ENCODE measurements around the gene AGAP1.

AGAP1 gene

DNA sequence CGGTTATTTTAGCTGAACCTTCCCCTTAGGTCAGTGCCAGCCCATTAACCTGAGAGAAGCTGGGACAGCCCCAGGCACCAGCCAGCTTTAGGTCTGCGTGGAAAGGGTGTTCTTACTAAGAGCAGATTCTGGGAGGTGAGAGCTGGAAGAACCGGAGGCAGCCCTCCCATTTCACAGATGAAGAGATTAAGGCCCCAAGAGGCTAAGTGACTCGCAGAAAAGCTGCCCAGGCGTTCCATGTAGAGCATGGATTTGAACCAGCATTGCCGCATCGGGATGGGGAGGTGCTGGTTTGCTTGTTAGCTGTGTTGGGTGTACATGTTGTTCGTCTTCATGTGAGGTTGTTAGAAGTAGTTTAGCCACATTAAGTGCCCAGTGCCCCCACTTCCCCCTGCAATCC is 203.2 kb downstream of the AGAP1 start:
- DNase-seq = no peak

DNA sequence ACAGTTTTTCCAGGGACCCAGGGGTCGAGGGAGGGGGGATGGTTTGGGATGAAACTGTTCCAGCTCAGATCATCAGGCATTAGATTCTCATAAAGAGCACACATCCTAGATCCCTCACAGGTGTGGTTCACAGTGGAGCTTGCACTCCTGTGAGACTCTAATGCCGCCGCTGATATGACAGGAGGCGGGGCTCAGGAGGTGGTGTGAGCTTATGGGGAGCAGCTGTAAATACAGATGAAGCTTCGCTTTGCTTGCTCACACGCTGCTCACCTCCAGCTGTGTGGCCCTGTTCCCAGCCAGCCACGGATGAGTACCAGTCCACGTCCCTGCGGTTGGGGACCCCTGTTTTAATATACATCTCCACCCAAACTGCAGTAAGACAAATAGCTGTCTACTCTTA is 204.2 kb downstream of the AGAP1 start:
- no peak for DNase-seq

DNA sequence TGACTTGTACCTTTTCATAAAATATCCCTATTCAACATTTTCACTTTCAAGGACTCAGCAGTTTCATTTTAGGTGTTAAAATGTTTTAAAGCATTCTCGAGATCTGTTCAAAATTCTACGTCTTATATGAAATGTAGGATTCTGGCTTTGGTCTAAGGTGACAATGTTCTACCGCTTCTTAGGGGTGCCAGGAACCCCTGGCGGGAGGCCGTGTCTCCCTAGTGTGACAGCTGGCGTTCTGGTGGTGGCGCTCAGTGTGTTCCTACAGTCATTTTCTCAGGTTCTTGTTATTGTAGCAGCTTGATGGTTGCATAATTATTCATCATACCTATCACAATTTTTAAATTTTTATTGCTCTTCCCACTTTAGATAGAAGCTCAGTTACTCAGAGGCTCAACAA is 204.6 kb downstream of the AGAP1 start:
- DNase-seq = no peak

DNA sequence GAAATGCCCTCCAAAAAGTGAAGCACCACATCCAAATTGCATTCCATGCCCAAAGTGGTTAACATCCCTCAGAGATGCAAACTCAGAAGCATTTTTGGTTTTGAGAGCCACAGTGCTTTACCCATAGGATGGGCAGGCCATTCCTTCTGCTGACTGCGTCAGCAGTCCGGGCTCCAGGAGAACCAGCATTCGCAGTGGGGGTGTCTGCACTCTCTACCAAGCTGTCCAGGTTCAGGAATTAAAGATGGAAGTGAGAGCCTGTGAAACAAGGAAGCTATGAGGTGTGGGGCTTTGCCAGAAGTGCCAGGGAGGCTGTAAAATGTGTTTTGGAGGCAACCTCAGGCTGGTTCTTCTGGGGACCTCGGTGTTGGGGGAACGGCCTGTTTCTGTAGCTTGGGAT is 205.7 kb downstream of the AGAP1 start:
- DNase-seq = no peak

DNA sequence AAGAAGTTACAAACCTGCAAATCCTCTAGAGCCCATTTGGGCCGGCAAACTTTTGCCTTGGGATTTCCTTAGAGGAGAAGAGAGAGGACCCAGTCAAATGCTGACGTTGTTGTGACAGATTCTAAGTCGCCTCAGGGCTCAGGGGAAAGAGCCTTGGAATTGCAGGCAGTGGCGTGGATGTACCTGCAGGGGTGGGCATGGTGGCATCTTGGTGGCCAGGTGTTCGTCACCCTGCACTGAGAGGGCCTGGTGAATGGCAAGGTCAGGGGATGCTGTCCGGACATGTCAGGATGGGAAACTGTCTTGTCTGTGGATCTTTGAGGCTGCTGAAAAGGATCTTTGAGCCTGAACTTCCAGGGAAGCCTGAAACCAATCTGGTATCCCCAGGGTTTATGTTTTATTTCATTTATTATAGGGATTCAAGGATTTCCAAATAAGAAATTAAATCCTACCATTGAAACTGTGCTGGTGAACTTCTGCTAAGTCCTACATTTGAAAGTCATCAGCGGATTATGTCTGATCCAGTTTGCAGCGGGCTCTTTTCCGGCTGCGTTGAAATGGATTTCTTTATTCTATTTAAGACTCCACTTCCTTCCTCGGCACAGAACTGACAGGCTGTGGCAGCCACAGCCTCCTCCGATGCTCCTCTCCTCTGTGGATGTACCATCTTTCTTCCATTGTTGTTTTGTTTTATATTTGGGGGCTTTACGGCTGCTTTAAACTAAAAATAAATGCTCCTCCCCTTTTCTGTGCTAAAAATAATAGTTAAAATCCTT is 207.6 kb downstream of the AGAP1 start:
- DNase-seq = no peak

DNA sequence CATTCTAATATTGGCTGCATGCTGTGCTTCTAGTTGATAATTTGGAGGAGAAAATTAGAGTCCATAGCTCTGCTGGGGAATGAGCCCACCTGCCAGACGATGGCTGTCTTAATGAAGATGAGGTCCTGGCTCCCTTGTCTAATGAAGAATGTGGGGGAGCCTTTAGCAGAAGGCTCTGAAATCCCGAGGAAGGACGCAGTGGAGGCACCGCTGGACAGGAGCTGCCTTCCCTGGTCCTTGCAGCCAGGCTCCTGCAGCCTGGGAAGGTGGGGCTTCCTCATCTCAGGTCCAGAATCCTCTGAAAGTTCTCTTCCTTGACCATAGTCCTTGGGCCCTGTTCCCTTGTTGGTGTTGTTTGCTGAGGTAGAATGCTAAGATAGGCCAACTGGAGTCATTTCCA is 208.3 kb downstream of the AGAP1 start:
- DNase-seq = no peak

DNA sequence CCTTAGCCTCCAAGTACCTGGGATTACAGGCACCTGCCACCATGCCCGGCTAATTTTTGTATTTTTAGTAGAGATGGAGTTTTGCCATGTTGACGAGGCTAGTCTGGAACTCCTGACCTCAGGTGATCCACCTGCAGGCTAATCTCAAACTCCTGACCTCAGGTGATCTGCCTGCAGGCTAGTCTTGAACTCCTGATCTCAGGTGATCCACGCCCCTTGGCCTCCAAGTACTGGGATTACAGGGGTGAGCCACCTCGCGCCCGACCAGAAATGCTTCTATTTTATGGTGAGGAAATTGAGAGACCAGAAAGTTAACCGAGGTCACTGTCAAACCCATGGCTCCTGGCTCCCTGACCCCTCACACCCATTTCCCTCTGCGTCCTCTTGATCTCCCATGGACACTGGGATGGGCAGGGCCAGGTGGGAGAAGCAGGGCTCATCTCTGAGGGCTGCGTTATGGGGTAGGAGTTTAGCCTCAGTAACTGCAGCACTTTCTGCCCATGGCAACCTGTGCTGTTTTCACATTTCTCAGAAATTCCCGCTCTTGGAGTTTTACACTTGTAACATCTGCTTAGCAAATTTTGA is 210.0 kb downstream of the AGAP1 start:
- DNase-seq = no peak

DNA sequence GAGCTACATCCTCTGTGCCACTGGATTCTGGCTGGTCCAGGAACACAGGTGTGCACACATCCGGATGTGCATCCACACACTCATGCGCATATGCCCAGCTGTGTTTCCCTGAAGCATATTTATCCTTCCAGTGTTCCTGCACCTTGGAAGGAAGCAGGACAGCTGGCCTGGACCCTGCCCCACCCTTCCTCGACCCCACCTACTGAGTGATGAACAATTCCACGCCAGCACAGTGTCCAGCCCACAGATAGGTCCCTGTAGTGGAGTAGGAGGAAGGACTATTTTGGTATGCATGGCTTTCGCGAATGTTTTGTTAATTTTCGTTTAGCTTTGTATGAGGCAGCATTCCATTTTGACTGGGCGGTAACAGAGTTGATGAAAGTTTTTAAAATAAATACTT is 211.5 kb downstream of the AGAP1 start:
- DNase-seq = no peak

DNA sequence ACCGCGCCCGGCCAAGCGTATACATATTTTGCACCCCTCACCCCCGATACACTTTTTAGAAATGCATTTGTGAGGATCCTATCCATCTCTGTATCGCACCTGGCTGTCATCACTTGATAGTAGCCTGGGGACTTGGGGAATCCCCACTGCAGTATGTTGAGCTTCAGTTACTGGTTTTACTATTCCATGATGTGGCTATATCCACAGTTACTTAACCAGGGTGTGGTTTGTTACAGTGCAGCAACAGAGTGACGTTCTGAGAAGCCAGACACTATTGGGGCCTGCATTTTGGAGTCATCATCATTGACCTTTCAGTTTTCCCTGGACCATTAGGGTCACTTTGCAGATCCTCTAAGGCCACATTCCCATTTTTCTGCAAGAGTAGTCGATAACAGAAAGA is 212.7 kb downstream of the AGAP1 start:
- DNase-seq = no peak

DNA sequence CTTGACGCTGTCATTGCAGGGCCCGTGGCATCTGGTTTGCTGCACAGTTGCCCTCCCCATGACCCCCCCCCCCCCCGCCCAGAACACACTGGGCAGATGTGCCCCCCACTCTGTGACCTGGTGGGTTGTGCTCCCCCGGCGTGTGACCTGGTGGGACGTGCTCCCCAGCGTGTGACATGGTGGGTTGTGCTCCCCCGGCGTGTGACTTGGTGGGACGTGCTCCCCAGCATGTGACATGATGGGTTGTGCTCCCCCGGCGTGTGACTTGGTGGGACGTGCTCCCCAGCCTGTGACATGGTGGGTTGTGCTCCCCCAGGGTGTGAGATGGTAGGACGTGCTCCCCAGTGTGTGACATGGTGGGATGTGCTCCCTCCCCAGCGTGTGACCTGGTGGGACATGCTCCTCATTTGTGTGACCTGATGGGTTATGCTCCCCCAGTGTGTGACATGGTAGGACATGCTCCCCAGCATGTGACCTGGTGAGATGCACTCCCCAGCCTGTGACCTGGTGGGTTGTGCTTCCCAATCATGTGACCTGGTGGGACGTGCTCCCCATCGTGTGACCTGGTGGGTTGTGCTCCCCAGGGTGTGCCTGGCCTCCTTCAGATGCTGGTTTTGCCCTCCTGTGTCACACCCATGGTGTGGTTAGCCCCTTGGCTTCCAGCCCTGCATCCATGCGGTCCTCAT is 213.7 kb downstream of the AGAP1 start:
- no peak for DNase-seq

DNA sequence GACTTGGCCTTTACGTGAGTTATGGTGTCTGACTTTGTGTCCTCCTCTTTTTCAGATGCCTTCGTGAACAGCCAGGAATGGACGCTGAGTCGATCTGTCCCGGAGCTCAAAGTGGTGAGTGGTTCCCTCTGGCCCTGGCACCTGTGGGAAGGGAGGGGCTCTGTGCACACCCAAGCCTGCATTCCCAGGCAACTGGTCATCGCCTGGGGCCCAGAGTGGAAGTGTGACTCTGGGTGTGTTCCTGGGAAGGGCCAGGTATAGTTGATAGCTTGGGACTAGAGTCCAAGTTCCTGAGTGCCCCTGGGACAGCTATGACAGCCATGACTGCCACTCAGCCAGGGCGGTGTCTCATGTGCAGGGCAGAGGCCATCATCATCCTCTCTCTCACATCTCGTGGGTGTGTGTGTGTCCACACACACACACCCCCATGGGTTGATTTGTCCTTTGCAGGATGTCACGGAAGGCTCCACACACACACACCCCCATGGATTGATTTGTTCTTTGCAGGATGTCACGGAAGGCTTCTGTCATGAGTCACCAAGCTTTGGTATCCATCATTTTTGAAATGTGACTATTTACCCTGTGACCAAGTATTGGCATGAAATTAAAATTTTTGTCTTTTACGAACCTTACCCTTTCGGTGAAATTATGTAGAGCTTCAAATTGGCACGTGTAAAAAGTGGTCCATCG is 215.4 kb downstream of the AGAP1 start:
- DNase-seq = no peak

DNA sequence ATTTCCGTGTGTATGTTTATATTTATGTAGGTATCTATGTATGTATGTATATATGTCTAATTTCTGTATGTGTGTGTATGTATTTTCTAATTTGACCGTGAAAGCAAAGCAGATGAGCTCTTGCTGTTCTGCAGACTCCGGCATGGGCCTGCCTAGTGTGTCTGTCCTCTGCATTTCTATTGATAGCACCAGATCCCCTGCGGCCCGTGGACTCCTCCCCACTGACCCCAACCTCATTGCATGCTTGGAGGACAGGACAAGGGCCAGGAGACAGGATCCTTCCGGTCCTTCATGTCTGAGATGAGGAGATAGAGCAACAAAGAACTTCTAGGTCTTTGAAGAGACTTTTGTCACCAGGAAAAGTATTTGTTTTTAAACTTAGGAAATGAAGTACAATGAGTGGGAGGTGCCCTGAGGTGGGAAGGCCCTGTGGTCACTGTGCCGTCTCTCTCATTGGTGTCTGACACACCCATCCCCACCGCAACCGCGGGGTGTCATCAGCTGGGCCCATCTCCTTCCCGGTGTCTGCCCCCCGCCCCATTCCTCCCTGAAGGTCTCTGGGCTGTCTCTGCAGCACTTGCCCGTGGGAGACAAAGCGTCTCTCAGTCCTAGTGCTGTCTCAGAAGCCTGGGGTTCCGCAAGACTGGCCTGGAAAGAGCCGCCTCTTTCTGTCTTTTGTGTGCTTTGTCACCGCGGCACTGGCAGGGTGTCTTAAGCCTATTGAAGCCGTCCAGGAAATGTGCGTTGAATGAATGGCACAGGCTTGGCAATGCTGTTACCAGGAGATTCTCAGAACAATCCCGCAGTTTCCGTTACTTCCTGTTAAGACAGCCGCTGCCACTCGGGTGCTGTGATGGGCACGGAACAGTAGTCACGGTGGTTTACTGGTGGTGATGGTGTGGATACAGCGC is 216.4 kb downstream of the AGAP1 start:
- no peak for DNase-seq

DNA sequence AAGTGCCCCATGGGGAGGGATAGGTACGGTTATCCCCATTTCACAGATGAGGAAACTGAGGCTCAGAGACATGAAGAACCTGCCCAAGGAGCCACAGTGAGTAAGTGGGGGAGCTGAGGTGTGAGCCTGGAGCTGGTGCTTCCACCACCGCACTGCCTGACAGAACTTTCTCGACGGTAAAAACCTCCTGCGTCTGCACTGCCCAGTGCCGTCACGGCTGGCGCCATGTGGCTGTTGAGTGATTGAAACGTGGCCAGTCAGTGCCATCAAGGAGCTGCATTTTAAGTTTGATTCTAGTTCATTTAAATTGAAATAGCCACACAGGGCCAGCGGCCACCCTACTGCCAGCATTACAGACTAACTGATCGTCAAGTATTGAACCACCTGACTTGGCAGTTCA is 217.1 kb downstream of the AGAP1 start:
- DNase-seq = no peak

DNA sequence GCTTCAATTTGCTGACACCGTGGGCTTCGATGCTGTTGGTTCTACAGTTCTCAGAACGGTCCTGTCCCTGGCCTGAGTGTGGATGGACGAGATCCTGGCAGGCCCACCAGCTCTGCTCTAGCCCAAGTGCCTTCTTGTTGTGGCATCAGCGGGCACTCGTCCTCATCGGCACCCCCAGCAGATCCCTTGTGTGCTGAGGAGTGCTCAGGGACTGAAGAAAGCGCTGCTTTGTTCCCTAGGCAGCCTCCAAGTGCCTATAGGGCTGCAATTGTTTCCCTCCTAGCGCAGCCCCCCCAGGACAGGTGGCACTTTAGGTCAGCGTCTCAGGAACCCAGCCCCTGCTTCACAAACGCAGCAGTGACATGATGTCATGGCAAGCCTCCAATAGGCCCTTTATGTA is 217.7 kb downstream of the AGAP1 start:
- no peak for DNase-seq

DNA sequence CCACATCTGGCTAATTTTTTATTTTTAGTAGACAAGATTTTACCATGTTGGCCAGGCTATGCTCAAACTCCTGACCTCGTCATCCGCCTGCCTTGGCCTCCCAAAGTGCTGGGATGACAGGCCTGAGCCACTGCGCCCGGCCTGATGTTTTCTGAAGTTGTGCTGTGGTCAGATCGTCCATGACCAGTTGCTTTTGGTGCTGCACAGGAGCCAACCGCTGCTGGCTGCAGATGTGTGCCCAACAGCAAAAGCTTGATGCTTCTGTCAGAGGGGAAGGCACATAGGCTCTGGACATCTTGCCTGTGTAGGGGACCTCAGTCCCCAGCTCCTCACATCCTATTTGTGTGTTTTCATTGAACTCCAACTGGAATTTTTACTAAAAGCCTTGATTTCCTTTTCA is 218.3 kb downstream of the AGAP1 start:
- DNase-seq = no peak

DNA sequence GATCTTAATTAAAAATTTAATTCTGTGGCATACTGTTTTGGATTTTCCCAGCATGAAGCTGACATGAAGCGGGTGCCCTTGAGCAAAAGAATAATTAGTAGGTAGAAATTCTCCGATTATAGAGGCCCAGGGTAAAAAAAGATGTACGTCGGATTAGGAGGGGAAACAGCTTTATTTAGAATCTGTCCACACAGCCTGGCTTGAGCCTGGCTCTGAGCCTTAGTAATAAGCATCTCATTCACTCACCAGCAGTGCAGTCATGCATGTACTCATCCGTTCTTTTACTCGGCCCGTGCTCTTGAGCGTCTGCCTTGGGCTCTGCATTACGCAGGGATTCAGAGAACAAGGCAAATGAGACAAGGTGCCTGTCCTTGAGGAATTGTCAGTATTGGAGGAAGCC is 219.3 kb downstream of the AGAP1 start:
- no peak for DNase-seq

DNA sequence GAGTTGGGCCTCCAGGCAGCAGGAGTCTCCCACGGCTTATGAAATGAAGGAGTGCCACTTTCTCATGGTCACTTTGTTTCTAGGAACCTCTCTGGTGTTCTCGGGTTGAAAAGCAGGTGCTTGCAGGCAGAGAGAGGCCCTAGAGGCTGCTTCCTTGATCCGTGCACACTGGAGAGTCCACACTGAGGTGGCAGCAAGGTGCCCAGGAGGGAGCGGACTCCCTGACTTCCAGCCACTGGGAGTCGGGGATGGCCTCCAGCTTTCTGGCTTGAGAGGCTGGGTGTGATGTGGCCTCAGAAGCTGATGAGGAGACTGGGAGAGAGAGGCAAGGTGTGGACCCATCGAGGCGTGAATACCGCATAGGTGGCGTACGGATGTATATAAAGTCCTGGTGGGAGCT is 221.8 kb downstream of the AGAP1 start:
- DNase-seq = no peak

DNA sequence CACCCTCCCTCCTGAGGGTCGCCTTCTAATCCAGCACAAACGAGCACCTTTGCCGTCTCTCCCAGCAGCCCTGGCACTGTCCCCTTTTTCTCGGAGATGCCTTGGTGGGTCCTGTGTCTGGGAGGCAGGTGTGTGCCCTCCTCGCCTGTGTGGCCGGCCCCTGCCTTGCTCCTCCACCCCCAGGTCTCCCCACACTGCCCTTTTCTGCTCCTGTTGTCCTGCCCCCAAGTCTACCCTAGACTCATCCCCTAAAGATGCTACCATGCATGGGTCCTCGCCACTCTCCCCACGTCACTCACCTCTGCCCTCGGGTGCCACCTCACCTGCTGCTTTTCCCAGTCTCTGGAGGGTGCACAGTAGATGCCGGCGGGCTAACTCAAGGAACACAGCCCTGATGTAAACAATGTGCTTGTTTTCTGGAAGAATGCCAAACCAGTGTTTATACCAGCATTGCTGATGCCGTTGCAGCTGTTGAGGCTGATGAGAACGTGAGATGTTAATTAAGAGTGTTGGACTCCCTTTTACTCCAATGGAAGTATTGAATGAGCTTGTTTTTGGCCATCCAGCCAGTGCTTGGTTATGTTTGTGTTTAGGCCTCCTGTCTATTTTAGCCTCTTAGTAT is 223.1 kb downstream of the AGAP1 start:
- no peak for DNase-seq

DNA sequence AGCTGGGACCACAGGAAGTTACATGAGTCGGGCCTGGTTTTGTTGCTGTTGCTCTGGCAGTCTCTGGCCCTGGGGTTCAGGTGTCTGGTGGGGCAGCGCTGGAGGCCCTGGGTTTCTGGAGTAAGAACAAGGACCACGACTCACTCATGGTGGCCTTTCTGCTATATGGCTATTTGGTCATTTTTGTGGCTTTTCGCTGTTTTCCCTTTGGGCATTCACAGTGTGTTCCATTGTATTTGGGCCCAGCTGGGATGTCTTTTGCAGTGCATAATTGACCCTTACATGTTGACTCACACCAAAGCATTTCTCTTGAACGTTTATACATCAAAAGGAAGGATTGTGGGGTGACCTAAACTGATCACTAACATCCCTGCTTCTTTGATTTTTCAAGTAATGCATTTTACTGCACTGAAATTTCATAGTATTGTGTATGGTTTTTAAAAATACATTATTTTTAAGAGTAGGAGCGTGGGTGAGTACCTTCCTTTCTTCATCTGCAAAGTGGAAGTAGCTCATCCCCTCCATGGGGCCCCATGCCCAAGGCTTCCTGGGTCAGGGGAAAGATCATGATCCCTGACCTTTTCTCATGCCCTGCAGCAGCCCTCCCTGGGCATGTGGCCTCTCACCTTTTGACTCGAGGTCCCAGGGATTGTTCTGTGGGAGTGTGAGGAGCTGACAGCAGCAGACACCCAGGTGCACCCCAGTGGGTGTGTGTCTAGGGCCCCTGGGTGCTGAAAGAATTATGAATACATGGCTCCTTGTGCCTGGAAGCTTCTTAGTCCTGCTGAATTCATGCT is 225.5 kb downstream of the AGAP1 start:
- DNase-seq = no peak

DNA sequence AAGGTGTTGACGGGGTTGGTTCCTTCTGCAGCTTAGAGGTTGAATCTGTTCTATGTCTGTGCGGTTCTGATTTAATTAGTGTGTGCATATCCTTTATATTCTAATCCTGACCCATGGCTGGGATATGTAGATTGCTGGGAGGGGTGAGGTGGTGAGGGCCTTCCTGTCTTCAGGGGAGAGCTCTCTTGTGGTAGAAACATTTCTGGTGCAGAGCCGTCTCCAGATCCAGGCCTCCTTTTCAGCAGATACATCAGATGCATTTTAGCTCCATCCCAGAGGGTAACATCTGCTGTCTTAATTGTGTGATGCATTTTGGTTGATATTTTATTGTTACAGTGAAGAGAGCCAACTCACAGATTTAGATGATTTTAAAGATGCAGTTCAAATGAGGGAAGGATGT is 227.8 kb downstream of the AGAP1 start:
- no peak for DNase-seq

DNA sequence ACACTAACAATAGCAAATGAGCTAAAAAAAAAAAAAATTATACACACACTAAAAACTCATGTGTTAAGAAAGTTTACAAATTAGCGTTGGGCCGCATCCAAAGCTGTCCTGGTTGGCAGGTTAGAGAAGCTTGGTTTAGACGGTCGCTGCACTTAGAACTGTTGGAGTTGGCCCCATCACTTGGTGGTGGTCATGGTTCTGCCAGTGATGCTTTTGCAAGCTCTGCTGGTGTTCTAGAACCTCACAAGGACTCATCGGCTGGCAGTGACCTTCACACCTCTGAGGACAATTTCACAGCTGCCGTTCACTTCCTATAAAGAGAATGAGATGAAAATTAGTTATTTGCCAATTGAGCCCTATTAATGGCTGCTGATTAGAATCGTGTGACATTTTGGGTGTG is 229.0 kb downstream of the AGAP1 start:
- DNase-seq = no peak
